ENCODE data around the gene SNX7. TPM values are rescaled to one million over a fixed set of nuclear protein-coding genes. Genes with fewer than 3 reads are reported as not detected.

Gene SNX7
- total RNA-seq, 1 donor from 2014 or later, result 15.8 TPM

GRCh38 chr1:98681812-98682211, 20.3 kb downstream of the SNX7 start:
- Histone ChIP-seq H3K4me3 (no peak overlapping the region), H3K27me3 (ENCODE audit: low read depth) (no peaks in the 10 kb centered on the region), H3K4me1 (no peaks in the 10 kb centered on the region), H3K27ac (replicated peaks) (no peak overlapping the region), H3K9me3 (replicated peaks) (no peaks in the 10 kb centered on the region), H3K36me3 (peaks cover 19% of the 10 kb centered on the region)
- no peak for DNase-seq
- TF ChIP-seq, protein P1, sequence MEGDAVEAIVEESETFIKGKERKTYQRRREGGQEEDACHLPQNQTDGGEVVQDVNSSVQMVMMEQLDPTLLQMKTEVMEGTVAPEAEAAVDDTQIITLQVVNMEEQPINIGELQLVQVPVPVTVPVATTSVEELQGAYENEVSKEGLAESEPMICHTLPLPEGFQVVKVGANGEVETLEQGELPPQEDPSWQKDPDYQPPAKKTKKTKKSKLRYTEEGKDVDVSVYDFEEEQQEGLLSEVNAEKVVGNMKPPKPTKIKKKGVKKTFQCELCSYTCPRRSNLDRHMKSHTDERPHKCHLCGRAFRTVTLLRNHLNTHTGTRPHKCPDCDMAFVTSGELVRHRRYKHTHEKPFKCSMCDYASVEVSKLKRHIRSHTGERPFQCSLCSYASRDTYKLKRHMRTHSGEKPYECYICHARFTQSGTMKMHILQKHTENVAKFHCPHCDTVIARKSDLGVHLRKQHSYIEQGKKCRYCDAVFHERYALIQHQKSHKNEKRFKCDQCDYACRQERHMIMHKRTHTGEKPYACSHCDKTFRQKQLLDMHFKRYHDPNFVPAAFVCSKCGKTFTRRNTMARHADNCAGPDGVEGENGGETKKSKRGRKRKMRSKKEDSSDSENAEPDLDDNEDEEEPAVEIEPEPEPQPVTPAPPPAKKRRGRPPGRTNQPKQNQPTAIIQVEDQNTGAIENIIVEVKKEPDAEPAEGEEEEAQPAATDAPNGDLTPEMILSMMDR (IDR thresholded peaks at IDR 0.05; ENCODE audit: borderline replicate concordance), result no peak
- intact Hi-C loops (cut with micrococcal nuclease), result no loop called here

DNA sequence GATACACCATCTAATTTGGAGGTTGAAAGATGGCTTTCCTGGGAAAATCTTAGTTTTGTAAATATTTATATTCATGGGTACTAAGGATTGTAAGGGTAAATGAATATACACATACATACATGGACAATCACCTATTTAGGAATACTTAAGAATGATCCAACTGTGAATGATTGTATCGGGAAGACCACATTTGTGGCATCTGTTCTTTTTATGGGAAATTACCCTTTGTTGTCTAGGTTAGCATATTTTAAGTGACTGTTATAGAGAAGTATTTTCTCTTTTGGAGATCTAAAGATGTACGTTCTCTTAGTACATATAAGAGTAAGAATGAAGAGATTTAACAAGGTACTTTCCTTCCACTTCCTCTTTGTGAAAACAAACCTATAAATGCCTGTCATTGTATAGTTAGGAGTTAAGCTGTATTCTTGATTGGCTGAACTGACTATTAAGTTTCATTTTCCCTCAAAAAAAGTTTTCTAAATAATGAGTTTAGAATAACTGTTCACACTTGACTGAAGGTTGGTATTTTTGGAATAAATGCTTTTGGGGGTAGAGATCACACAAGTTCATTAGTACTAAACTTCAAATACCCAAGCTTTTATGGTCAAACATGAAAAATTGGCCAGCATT, 26.7 kb downstream of the SNX7 start:
- Histone ChIP-seq H3K27ac (replicated peaks) (no peak overlapping the region), H3K36me3 (peaks cover 20% of the 10 kb centered on the region), H3K9me3 (replicated peaks) (no peaks in the 10 kb centered on the region), H3K4me1 (no peaks in the 10 kb centered on the region), H3K4me3 (no peak overlapping the region), H3K27me3 (ENCODE audit: low read depth) (no peaks in the 10 kb centered on the region)
- TF ChIP-seq, protein P1 (IDR thresholded peaks at IDR 0.05; ENCODE audit: borderline replicate concordance), result no peak
- DNase-seq, result no peak
- intact Hi-C loops (cut with micrococcal nuclease), result no loop called here

GRCh38 chr1:98690576-98690975, 29.1 kb downstream of the SNX7 start:
- no peak for DNase-seq
- Histone ChIP-seq H3K27ac (replicated peaks) (no peak overlapping the region), H3K4me3 (no peak overlapping the region), H3K4me1 (no peaks in the 10 kb centered on the region), H3K9me3 (replicated peaks) (no peaks in the 10 kb centered on the region), H3K27me3 (ENCODE audit: low read depth) (no peaks in the 10 kb centered on the region), H3K36me3 (peaks cover 11% of the 10 kb centered on the region)
- TF ChIP-seq, protein P1 (IDR thresholded peaks at IDR 0.05; ENCODE audit: borderline replicate concordance), result no peak
- intact Hi-C loops (cut with micrococcal nuclease), result no loop called here

- Histone ChIP-seq H3K36me3 (peaks cover 1% of the 10 kb centered on the region), H3K27me3 (ENCODE audit: low read depth) (no peaks in the 10 kb centered on the region), H3K9me3 (replicated peaks) (no peaks in the 10 kb centered on the region), H3K4me3 (no peak overlapping the region), H3K4me1 (no peaks in the 10 kb centered on the region), H3K27ac (replicated peaks) (peak overlapping the region; percentile 27)
- no peak for DNase-seq
- TF ChIP-seq, protein P1 (IDR thresholded peaks at IDR 0.05; ENCODE audit: borderline replicate concordance), result no peak
- intact Hi-C loops (cut with micrococcal nuclease), result no loop called here
These were observed 31.0 kb downstream of the SNX7 start for GRCh38 chr1:98692482-98692881.

GRCh38 chr1:98693385-98693784, 31.9 kb downstream of the SNX7 start:
- intact Hi-C loops (cut with micrococcal nuclease), result no loop called here
- Histone ChIP-seq H3K27me3 (ENCODE audit: low read depth) (no peaks in the 10 kb centered on the region), H3K9me3 (replicated peaks) (no peaks in the 10 kb centered on the region), H3K36me3 (peaks cover 8% of the 10 kb centered on the region), H3K27ac (replicated peaks) (peak overlapping the region; percentile 27), H3K4me1 (no peaks in the 10 kb centered on the region), H3K4me3 (no peak overlapping the region)
- no peak for DNase-seq
- TF ChIP-seq, protein P1 (IDR thresholded peaks at IDR 0.05; ENCODE audit: borderline replicate concordance), result no peak
